Keratinocyte (primary cell): ENCODE measurements around the gene NDP. TPM values are rescaled to one million over a fixed set of nuclear protein-coding genes. Genes with fewer than 3 reads are reported as not detected.

Experiments used
- DNase-seq: peaks from one replicate; pipeline ENCODE4 v3.0.0-alpha.2; 2011; ENCODE audit warnings: low read depth, missing footprints, low spot score
- FAIRE-seq: peaks from 2 replicates; lab custom pipeline; 2011; peaks lifted over from hg19 to GRCh38; lab: Jason Lieb, UNC
- H2AFZ ChIP-seq: 2 replicates; pipeline ENCODE4 v1.6.0; 2012; ENCODE audit warnings: low read length, control low read depth, inconsistent platforms; ENCODE audit not compliant: control insufficient read depth
- H3K27ac ChIP-seq: 2 replicates; pipeline ENCODE4 v1.5.1; 2011; ENCODE audit warnings: low read length; ENCODE audit not compliant: control insufficient read depth, insufficient read depth
- H3K27me3 ChIP-seq: 3 replicates; pipeline ENCODE4 v1.6.0; 2011; ENCODE audit warnings: low read length; ENCODE audit not compliant: control insufficient read depth, insufficient read depth; ENCODE audit errors: extremely low read depth
- H3K36me3 ChIP-seq, 2 experiments: 2 replicates in 1 of 2; 3 replicates in 1 of 2; pipeline ENCODE4 v1.5.1; 2011; ENCODE audit warnings: low read length in 2 of 2, mild to moderate bottlenecking in 1 of 2; ENCODE audit not compliant: control insufficient read depth in 2 of 2, insufficient read depth in 2 of 2; ENCODE audit errors: extremely low read depth in 1 of 2
- H3K4me1 ChIP-seq: 3 replicates; pipeline ENCODE4 v1.5.1; 2011; ENCODE audit warnings: low read length; ENCODE audit not compliant: control insufficient read depth, insufficient read depth; ENCODE audit errors: extremely low read depth
- H3K4me2 ChIP-seq: 3 replicates; pipeline ENCODE4 v1.6.0; 2011; ENCODE audit warnings: low read depth, low read length; ENCODE audit not compliant: control insufficient read depth, insufficient read depth; ENCODE audit errors: extremely low read depth
- H3K4me3 ChIP-seq, 3 experiments: fragments of 200-600 bp in 1 of 3; sonication (generic) in 1 of 3; 2 replicates in 2 of 3; 3 replicates in 1 of 3; pipeline ENCODE4 v1.5.1; 2011 to 2016; ENCODE audit warnings: low read length in 3 of 3, mild to moderate bottlenecking in 3 of 3, control low read depth in 2 of 3, inconsistent platforms in 1 of 3, low read depth in 1 of 3, mixed read lengths in 1 of 3, mixed run types in 1 of 3, moderate library complexity in 1 of 3; ENCODE audit not compliant: control insufficient read depth in 2 of 3, insufficient read depth in 2 of 3; ENCODE audit errors: extremely low read depth in 1 of 3
- H3K79me2 ChIP-seq: 2 replicates; pipeline ENCODE4 v1.6.0; 2012; ENCODE audit warnings: low read length; ENCODE audit not compliant: control insufficient read depth, insufficient read depth
- H3K9ac ChIP-seq: 3 replicates; pipeline ENCODE4 v1.6.0; 2011; ENCODE audit warnings: low read length; ENCODE audit not compliant: control insufficient read depth, insufficient read depth; ENCODE audit errors: extremely low read depth
- H3K9me1 ChIP-seq: 3 replicates; pipeline ENCODE4 v1.6.0; 2011; ENCODE audit warnings: low read length; ENCODE audit not compliant: control insufficient read depth, insufficient read depth; ENCODE audit errors: extremely low read depth
- H3K9me3 ChIP-seq: 2 replicates; pipeline ENCODE4 v1.5.1; 2012; ENCODE audit warnings: low read depth, low read length; ENCODE audit not compliant: control insufficient read depth
- H4K20me1 ChIP-seq: 3 replicates; pipeline ENCODE4 v1.6.0; 2011; ENCODE audit warnings: low read length; ENCODE audit not compliant: control insufficient read depth, insufficient read depth; ENCODE audit errors: extremely low read depth
- CTCF ChIP-seq, 3 experiments: IDR thresholded peaks in 1 of 3; conservative IDR thresholded peaks in 1 of 3; optimal IDR thresholded peaks in 1 of 3; 2 replicates in 2 of 3; 3 replicates in 1 of 3; pipeline versions ENCODE3 to v1.5.1; 2011; ENCODE audit warnings: low read length in 3 of 3, mild to moderate bottlenecking in 3 of 3, moderate library complexity in 2 of 3, control low read depth in 1 of 3, inconsistent platforms in 1 of 3; ENCODE audit not compliant: insufficient read depth in 2 of 3; ENCODE audit errors: extremely low read depth in 1 of 3
- EZH2 ChIP-seq: IDR thresholded peaks from one replicate; pipeline ENCODE4 v1.6.1; 2012; ENCODE audit warnings: inconsistent platforms, mild to moderate bottlenecking, low read length, moderate library complexity
- dilution Hi-C: fragments of 300-500 bp; cut with MboI; formaldehyde crosslinking; loops from one replicate; pipeline ENCODE4 v1.7.0; 2020; ENCODE audit warnings: low sequenced_read_pairs; ENCODE audit not compliant: extremely low pct_ligation_motif_present
- polyA plus RNA-seq, 5 experiments: library from polyadenylated mRNA; depleted of rRNA in 3 of 5; stranded (reverse) in 3 of 5; stranded (forward) in 1 of 5; unstranded in 1 of 5; fragments of >200 nt; gene quantifications; 1 replicate in 1 of 5; 2 replicates in 3 of 5; 3 replicates in 1 of 5; pipeline versions ENCODE4 v1.2.1 to v1.2.3, GENCODE V29; 2011 to 2012; ENCODE audit warnings: missing spikeins in 2 of 5, low read depth in 1 of 5, low replicate concordance in 1 of 5

Gene NDP
- polyA plus RNA-seq, 1 donor (not counting 4 experiments of a cell fraction or from before 2014, with no cell fraction given) = not detected

DNA sequence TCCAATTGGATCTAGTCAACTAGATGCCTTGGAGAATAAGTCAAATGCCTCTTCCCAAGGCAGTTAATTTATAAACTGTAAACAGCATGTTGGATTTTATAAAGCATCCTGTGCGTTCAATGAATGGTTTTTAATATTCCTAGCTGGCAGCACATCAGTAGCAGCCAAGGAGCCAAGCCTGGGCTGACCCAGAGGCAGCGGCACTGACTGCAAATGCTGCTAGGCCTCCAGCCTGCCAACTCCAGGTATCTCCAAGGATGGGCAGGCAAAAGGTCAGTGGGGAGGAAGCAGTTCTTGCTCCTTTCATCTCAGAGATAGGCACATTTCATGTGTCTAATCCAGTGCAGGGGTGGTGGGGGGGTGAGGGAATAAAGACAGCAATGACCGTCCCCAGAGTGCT is 9.5 kb downstream of the NDP start:
- H3K9ac ChIP-seq = no peak overlapping the region
- no peaks in the 10 kb centered on the region for H4K20me1 ChIP-seq
- H3K9me1 ChIP-seq = no peaks in the 10 kb centered on the region
- H3K79me2 ChIP-seq = no peaks in the 10 kb centered on the region
- TF ChIP-seq EZH2 (no peak), CTCF (optimal IDR thresholded peaks at IDR 0.05 in 1 of 3, IDR thresholded peaks at IDR 0.05 in 1 of 3, conservative IDR thresholded peaks at IDR 0.05 in 1 of 3; ENCODE audit: extremely low read depth in 1 of 3, insufficient read depth in 2 of 3, low read length in 3 of 3) (no peak)
- H3K27ac ChIP-seq = no peak overlapping the region
- no peak overlapping the region for H3K4me2 ChIP-seq
- H3K4me1 ChIP-seq = peaks cover 7% of the 10 kb centered on the region
- no peak overlapping the region for H3K4me3 ChIP-seq
- H3K36me3 ChIP-seq = no peaks in the 10 kb centered on the region
- H2AFZ ChIP-seq = no peak overlapping the region
- dilution Hi-C loops = no loop called here
- FAIRE-seq = no peak
- H3K9me3 ChIP-seq = no peaks in the 10 kb centered on the region
- peaks cover 3% of the 10 kb centered on the region for H3K27me3 ChIP-seq
- no peak for DNase-seq

DNA sequence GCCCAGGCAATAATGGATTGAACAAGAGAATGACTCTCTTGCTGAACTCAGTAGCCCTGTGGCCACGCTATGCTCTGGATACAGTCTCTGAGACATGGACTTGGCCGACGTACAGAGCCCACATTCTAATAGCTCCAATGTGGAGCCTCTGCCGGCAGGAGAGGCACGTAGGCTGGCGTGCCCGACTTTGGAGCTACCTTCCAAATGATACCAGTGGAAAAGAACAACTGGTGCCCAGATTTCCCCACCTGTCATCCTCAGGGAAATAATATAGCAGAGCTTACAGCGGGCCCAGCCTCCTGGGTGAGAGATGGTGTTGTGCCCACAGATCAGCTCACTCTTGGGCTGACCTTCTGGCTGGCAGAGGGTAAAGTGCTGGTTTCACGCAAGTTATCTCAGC is 10.6 kb downstream of the NDP start:
- Histone ChIP-seq H3K9me1 (no peaks in the 10 kb centered on the region), H4K20me1 (no peaks in the 10 kb centered on the region), H3K4me3 (no peak overlapping the region), H3K9me3 (no peaks in the 10 kb centered on the region), H3K36me3 (no peaks in the 10 kb centered on the region), H2AFZ (no peak overlapping the region), H3K4me1 (peaks cover 3% of the 10 kb centered on the region), H3K27me3 (peaks cover 3% of the 10 kb centered on the region), H3K4me2 (no peak overlapping the region), H3K27ac (no peak overlapping the region), H3K9ac (no peak overlapping the region), H3K79me2 (no peaks in the 10 kb centered on the region)
- no peak for TF ChIP-seq CTCF (optimal IDR thresholded peaks at IDR 0.05 in 1 of 3, IDR thresholded peaks at IDR 0.05 in 1 of 3, conservative IDR thresholded peaks at IDR 0.05 in 1 of 3; ENCODE audit: extremely low read depth in 1 of 3, insufficient read depth in 2 of 3, low read length in 3 of 3)
- no peak for TF ChIP-seq EZH2
- FAIRE-seq = no peak
- dilution Hi-C loops = no loop called here
- DNase-seq = no peak
